Trophoblast cell (in vitro differentiated cells and primary cell): ENCODE data around the gene ZBTB20.
A peak's percentile ranks its signal among the peaks of the same experiment; 100 is the strongest.

Experiments used
- DNase-seq, 2 donors: peaks; one replicate each; pipeline ENCODE4 v3.0.0-alpha.2; 2016
- H2AFZ ChIP-seq: 2 replicates; pipeline ENCODE4 v1.6.1; 2013; ENCODE audit warnings: low read length, moderate library complexity, mild to moderate bottlenecking; ENCODE audit not compliant: insufficient read depth, poor library complexity
- H2AK5ac ChIP-seq: 2 replicates; pipeline ENCODE4 v1.6.1; 2013; ENCODE audit warnings: mild to moderate bottlenecking, low read length
- H2BK120ac ChIP-seq: 2 replicates; pipeline ENCODE4 v1.6.1; 2013; ENCODE audit warnings: low read length, mild to moderate bottlenecking, moderate library complexity; ENCODE audit not compliant: insufficient read depth, poor library complexity
- H2BK12ac ChIP-seq: 2 replicates; pipeline ENCODE4 v1.6.1; 2013; ENCODE audit warnings: mild to moderate bottlenecking, low read length, moderate library complexity
- H2BK5ac ChIP-seq: 2 replicates; pipeline ENCODE4 v1.6.1; 2013; ENCODE audit warnings: low read length, low read depth, moderate library complexity, mild to moderate bottlenecking; ENCODE audit not compliant: poor library complexity
- H3K14ac ChIP-seq: 2 replicates; pipeline ENCODE4 v1.6.1; 2013; ENCODE audit warnings: mild to moderate bottlenecking, low read length
- H3K18ac ChIP-seq: 2 replicates; pipeline ENCODE4 v1.6.1; 2013; ENCODE audit warnings: mild to moderate bottlenecking, low read length
- H3K23ac ChIP-seq: 2 replicates; pipeline ENCODE4 v1.6.1; 2013; ENCODE audit warnings: low read length
- H3K27ac ChIP-seq: 2 replicates; pipeline ENCODE4 v1.5.1; 2013; ENCODE audit warnings: low read depth, mild to moderate bottlenecking, inconsistent platforms, low read length, moderate library complexity
- H3K27me3 ChIP-seq: 2 replicates; pipeline ENCODE4 v1.6.1; 2013; ENCODE audit warnings: inconsistent platforms, mild to moderate bottlenecking, low read length, moderate library complexity; ENCODE audit not compliant: insufficient read depth
- H3K36me3 ChIP-seq, 2 experiments: 1 replicate in 1 of 2; 2 replicates in 1 of 2; pipeline ENCODE4 v1.6.1; 2013; ENCODE audit warnings: low read length in 2 of 2, mild to moderate bottlenecking in 2 of 2, moderate library complexity in 1 of 2; ENCODE audit not compliant: insufficient read depth in 2 of 2, control insufficient read depth in 1 of 2
- H3K4ac ChIP-seq: 2 replicates; pipeline ENCODE4 v1.6.1; 2013; ENCODE audit warnings: low read depth, mild to moderate bottlenecking, low read length, moderate library complexity
- H3K4me1 ChIP-seq, 2 experiments: 1 replicate in 1 of 2; 2 replicates in 1 of 2; pipeline ENCODE4 v1.6.1; 2013; ENCODE audit warnings: low read length in 2 of 2, mild to moderate bottlenecking in 2 of 2, moderate library complexity in 1 of 2; ENCODE audit not compliant: insufficient read depth in 2 of 2, control insufficient read depth in 1 of 2
- H3K4me2 ChIP-seq: 2 replicates; pipeline ENCODE4 v1.6.1; 2013; ENCODE audit warnings: inconsistent platforms, mild to moderate bottlenecking, low read length, moderate library complexity
- H3K4me3 ChIP-seq: 2 replicates; pipeline ENCODE4 v1.5.1; 2013; ENCODE audit warnings: mild to moderate bottlenecking, low read depth, low read length, inconsistent platforms
- H3K79me1 ChIP-seq: one replicate; pipeline ENCODE4 v1.6.1; 2013; ENCODE audit warnings: low read length
- H3K79me2 ChIP-seq: 2 replicates; pipeline ENCODE4 v1.6.1; 2013; ENCODE audit warnings: low read length, mild to moderate bottlenecking; ENCODE audit not compliant: control insufficient read depth, insufficient read depth, poor library complexity
- H3K9ac ChIP-seq: 2 replicates; pipeline ENCODE4 v1.6.1; 2013; ENCODE audit warnings: mild to moderate bottlenecking, low read length
- H3K9me3 ChIP-seq: 2 replicates; pipeline ENCODE4 v1.6.1; 2013; ENCODE audit warnings: low read depth, mild to moderate bottlenecking, control low read depth, inconsistent platforms, low read length; ENCODE audit not compliant: insufficient read depth
- H4K12ac ChIP-seq: 2 replicates; pipeline ENCODE4 v1.6.1; 2013; ENCODE audit warnings: low read depth, mild to moderate bottlenecking, low read length, moderate library complexity
- H4K8ac ChIP-seq: 2 replicates; pipeline ENCODE4 v1.6.1; 2013; ENCODE audit warnings: low read depth, mild to moderate bottlenecking, low read length, moderate library complexity
- H4K91ac ChIP-seq: one replicate; pipeline ENCODE4 v1.6.1; 2013; ENCODE audit warnings: low read depth, mild to moderate bottlenecking, low read length, moderate library complexity
- WGBS: extraction: QIAGEN DNeasy Blood & Tissue Kit; methylation state at CpG from one replicate; pipeline ENCODE4 v1.1.7; 2013; ENCODE audit warnings: missing lambda C conversion rate; ENCODE audit not compliant: insufficient read length, insufficient coverage; ENCODE audit errors: extremely low coverage; 5-methylcytosine and 5-hydroxymethylcytosine counted together

Gene ZBTB20

DNA sequence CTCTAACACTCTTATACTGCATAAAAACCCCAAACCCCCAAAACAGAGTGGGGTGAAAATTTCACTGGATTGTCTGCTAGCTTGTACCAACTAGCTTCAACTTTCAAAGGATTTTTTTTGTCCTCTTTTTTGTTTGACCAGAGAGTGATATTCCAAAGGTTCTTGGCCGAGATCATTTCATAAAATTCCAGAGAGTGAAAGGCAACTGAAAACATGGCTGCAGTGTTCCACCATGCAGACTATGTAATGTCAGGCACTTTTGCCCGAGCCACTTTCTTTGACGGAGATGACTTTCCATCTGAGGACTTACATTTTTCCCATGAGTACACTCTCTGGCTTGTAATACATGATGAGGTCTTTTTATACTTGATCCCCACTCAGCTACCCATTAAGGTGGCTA lies 745.7 kb downstream of the ZBTB20 start:
- H4K12ac ChIP-seq = no peak overlapping the region
- peak overlapping the region; percentile 64 for H3K4ac ChIP-seq
- H3K23ac ChIP-seq = no peak overlapping the region
- H3K18ac ChIP-seq = no peak overlapping the region
- peak overlapping the region; percentile 32 for H2BK12ac ChIP-seq
- peak overlapping the region; percentile 17 for H4K8ac ChIP-seq
- WGBS = no CpG with 5 or more reads among the region's 3 CpGs
- peak overlapping the region; percentile 85 for H2BK120ac ChIP-seq
- no peaks in the 10 kb centered on the region for H3K36me3 ChIP-seq
- H3K4me2 ChIP-seq = no peak overlapping the region
- peak overlapping the region; percentile 79 for H3K27ac ChIP-seq
- no peak overlapping the region for H3K9ac ChIP-seq
- H3K79me1 ChIP-seq = peaks cover 11% of the 10 kb centered on the region
- H3K79me2 ChIP-seq = no peaks in the 10 kb centered on the region
- peak overlapping the region; percentile 80 for H2BK5ac ChIP-seq
- no peak overlapping the region for H2AK5ac ChIP-seq
- H3K27me3 ChIP-seq = no peaks in the 10 kb centered on the region
- H4K91ac ChIP-seq = peak overlapping the region; percentile 70
- H3K9me3 ChIP-seq = no peaks in the 10 kb centered on the region
- no peak overlapping the region for H2AFZ ChIP-seq
- no peak overlapping the region for H3K14ac ChIP-seq
- peaks cover 6 to 8% of the 10 kb centered on the region in 2 experiments for H3K4me1 ChIP-seq
- H3K4me3 ChIP-seq = no peak overlapping the region
- DNase-seq = no peak

DNA sequence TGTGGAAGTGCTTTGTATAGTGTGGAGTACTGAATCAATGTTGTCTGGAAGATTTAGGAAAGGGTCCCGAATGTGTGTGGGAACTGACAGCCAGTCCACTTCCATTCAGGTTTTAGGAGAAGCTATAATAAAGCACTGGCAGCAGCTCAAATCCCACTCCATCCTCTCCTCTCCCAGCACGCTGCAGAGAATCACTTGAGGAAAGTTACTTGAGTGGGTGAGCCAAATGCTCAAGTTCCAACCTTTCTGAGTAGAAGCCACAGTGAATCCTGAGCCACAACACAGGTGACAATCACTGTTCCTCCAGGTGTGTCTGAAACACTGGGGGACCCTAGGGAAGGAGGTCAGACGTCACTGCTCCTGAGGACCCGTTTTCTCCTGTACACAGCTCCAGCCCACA lies 746.7 kb downstream of the ZBTB20 start:
- H3K4me1 ChIP-seq = peaks cover 6 to 8% of the 10 kb centered on the region in 2 experiments
- H3K79me2 ChIP-seq = no peaks in the 10 kb centered on the region
- H2BK120ac ChIP-seq = peak overlapping the region; percentile 65
- H3K4me3 ChIP-seq = no peak overlapping the region
- H3K4me2 ChIP-seq = peak overlapping the region; percentile 13
- H3K27me3 ChIP-seq = no peaks in the 10 kb centered on the region
- no peak for DNase-seq
- no peak overlapping the region for H3K9ac ChIP-seq
- H3K79me1 ChIP-seq = peaks cover 11% of the 10 kb centered on the region
- peak overlapping the region; percentile 71 for H2BK5ac ChIP-seq
- H2BK12ac ChIP-seq = peak overlapping the region; percentile 44
- peak overlapping the region; percentile 83 for H2AK5ac ChIP-seq
- no peaks in the 10 kb centered on the region for H3K36me3 ChIP-seq
- H3K9me3 ChIP-seq = no peaks in the 10 kb centered on the region
- peak overlapping the region; percentile 96 for H3K27ac ChIP-seq
- H2AFZ ChIP-seq = peak overlapping the region; percentile 12
- peak overlapping the region; percentile 79 for H3K14ac ChIP-seq
- peak overlapping the region; percentile 7 for H4K8ac ChIP-seq
- no peak overlapping the region for H3K23ac ChIP-seq
- H4K91ac ChIP-seq = peak overlapping the region; percentile 82
- H3K4ac ChIP-seq = no peak overlapping the region
- peak overlapping the region; percentile 25 for H3K18ac ChIP-seq
- no CpG with 5 or more reads among the region's 4 CpGs for WGBS
- no peak overlapping the region for H4K12ac ChIP-seq

DNA sequence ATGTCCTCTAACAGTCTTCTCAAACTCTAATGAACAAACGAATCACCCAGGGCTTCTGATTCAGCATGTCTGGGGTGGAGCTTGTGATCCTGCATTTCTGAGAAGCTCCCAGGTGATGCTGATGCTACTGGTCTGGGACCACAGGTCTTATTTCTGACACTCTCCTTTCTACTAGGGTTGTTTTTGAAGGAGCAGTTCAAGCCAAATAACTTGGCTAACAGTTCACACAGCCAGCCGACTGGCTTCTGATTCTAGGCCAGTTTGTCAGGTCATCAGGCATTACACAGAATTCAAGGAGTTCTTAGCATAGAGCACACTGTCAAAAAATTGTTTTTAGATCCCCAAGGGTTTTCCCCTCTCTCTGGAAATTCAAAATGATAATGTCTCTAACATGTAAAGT lies 752.5 kb downstream of the ZBTB20 start:
- no peak overlapping the region for H3K18ac ChIP-seq
- H3K4ac ChIP-seq = no peak overlapping the region
- peaks cover 2% of the 10 kb centered on the region for H3K79me1 ChIP-seq
- H3K9me3 ChIP-seq = no peaks in the 10 kb centered on the region
- peaks cover 0 to 6% of the 10 kb centered on the region in 2 experiments for H3K4me1 ChIP-seq
- no peak overlapping the region for H3K14ac ChIP-seq
- no peaks in the 10 kb centered on the region for H3K36me3 ChIP-seq
- no peaks in the 10 kb centered on the region for H3K27me3 ChIP-seq
- no peak overlapping the region for H4K8ac ChIP-seq
- H4K12ac ChIP-seq = no peak overlapping the region
- no peak overlapping the region for H3K9ac ChIP-seq
- H3K79me2 ChIP-seq = no peaks in the 10 kb centered on the region
- no peak overlapping the region for H3K23ac ChIP-seq
- no peak overlapping the region for H2BK120ac ChIP-seq
- H2BK5ac ChIP-seq = no peak overlapping the region
- H4K91ac ChIP-seq = no peak overlapping the region
- no peak overlapping the region for H2AK5ac ChIP-seq
- no CpG with 5 or more reads among the region's 2 CpGs for WGBS
- H2BK12ac ChIP-seq = no peak overlapping the region
- no peak overlapping the region for H3K4me2 ChIP-seq
- H3K4me3 ChIP-seq = no peak overlapping the region
- H2AFZ ChIP-seq = no peak overlapping the region
- DNase-seq = no peak
- H3K27ac ChIP-seq = no peak overlapping the region

DNA sequence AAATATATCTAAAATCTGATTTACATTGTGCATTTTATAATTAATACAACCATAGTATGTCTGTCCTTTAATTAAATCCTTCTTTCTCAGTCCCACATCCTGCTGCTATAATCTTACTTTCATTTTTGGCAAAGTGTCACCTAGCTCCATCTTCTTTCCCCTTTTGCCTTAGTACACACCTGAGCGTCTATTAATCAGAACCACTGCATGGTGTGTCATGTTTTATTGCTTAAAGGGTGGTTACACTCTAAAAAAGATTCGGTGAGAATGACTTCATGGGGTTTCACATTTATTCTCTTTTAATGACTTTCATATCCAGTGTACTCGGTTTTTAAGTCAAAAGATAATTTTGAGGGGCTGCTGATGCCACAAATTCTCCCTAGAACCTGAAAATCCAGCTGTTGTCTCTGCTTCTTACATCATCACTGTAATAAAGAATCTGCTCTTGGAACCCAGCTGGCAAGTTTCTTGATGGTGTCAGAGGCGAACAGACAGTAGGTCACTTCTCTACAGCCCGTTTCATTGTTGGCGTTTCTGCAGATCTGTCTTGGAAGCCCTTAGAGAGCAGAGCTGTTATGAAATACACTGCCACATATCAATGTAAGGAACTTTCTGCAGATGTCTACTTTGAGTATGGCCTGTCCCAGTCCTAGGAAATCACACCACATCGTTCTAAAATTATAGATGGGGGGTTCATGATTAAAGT lies 753.6 kb downstream of the ZBTB20 start:
- H2AK5ac ChIP-seq = no peak overlapping the region
- H4K8ac ChIP-seq = no peak overlapping the region
- no peaks in the 10 kb centered on the region for H3K9me3 ChIP-seq
- no peaks in the 10 kb centered on the region for H3K79me1 ChIP-seq
- no peak overlapping the region for H3K9ac ChIP-seq
- H2BK5ac ChIP-seq = peak overlapping the region; percentile 31
- no CpG with 5 or more reads among the region's 7 CpGs for WGBS
- no peak overlapping the region for H3K4me2 ChIP-seq
- H3K14ac ChIP-seq = no peak overlapping the region
- no peak overlapping the region for H3K18ac ChIP-seq
- H3K4me3 ChIP-seq = no peak overlapping the region
- no peak overlapping the region for H3K4ac ChIP-seq
- no peaks in the 10 kb centered on the region for H3K36me3 ChIP-seq
- no peaks in the 10 kb centered on the region for H3K27me3 ChIP-seq
- H4K12ac ChIP-seq = no peak overlapping the region
- no peak overlapping the region for H4K91ac ChIP-seq
- H2BK12ac ChIP-seq = peak overlapping the region; percentile 58
- H2AFZ ChIP-seq = no peak overlapping the region
- no peak overlapping the region for H3K27ac ChIP-seq
- H3K79me2 ChIP-seq = no peaks in the 10 kb centered on the region
- no peak overlapping the region for H3K23ac ChIP-seq
- H3K4me1 ChIP-seq = peaks cover 0 to 6% of the 10 kb centered on the region in 2 experiments
- peak in 1 of 2 donors; percentile 22 for DNase-seq
- H2BK120ac ChIP-seq = peak overlapping the region; percentile 22
